A673 (cell line): Measurements from ENCODE around the gene NR1H4.

Source experiments
- CTCF ChIP-seq: fragments of 300-800, 200-600 bp; sonication (generic); conservative IDR thresholded peaks from 2 replicates; pipeline ENCODE4 v1.5.1; 2017; ENCODE audit warnings: low read depth, mild to moderate bottlenecking, antibody characterized with exemption, low read length, moderate library complexity, mixed read lengths
- EZH2 ChIP-seq: fragments of 200-600 bp; sonication (generic); IDR thresholded peaks from 2 replicates; pipeline ENCODE4 v1.6.1; 2017; ENCODE audit warnings: borderline replicate concordance, low read depth, mild to moderate bottlenecking, mixed read lengths, antibody characterized with exemption, low read length; ENCODE audit not compliant: poor library complexity, severe bottlenecking

GRCh38 chr12:100474617-100475016, 951 bp downstream of the NR1H4 start:
- no peak for TF ChIP-seq CTCF
- no peak for TF ChIP-seq EZH2
